HL-60 (cell line): ENCODE measurements around the gene ZNF618.

ENCODE experiments used
- GABPA ChIP-seq: IDR thresholded peaks from 2 replicates; pipeline ENCODE4 v1.6.1; 2012; ENCODE audit warnings: low read depth
- POLR2AphosphoS5 ChIP-seq: IDR thresholded peaks from 2 replicates; pipeline ENCODE4 v1.6.1; 2012; ENCODE audit warnings: low read depth
- REST ChIP-seq: IDR thresholded peaks from 2 replicates; pipeline ENCODE4 v1.6.1; 2012; ENCODE audit warnings: low read depth; ENCODE audit not compliant: insufficient replicate concordance
- SPI1 ChIP-seq: IDR thresholded peaks from 2 replicates; pipeline ENCODE4 v1.6.1; 2012; ENCODE audit warnings: low read depth, mild to moderate bottlenecking, borderline replicate concordance
- TF ChIP-seq, protein P1 (sequence below): IDR thresholded peaks from one replicate; pipeline ENCODE4 v1.5.1; 2011; ENCODE audit warnings: low read length, control low read depth, inconsistent platforms; ENCODE audit not compliant: insufficient read depth

DNA sequence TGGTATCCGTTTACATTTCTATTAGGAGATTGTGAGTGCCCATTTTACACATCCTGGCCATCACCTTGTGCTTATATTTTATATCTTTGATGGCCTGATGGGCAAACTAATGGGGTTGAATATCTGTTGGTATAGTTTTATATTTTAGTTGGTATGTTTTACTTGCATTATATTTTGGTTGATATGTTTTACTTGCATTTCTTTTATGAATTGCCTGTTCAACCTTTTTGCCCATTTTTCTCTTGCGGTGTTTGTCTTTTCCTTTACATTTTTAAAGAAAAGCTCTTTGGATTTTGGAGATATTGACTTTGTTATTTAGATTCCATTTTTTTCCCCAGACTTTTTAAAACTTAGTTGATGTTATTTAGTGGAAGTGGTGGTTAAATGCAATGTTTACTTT is 14.6 kb downstream of the ZNF618 start:
- TF ChIP-seq POLR2AphosphoS5 (no peak), SPI1 (no peak), REST (no peak), GABPA (no peak)
- TF ChIP-seq, protein P1, sequence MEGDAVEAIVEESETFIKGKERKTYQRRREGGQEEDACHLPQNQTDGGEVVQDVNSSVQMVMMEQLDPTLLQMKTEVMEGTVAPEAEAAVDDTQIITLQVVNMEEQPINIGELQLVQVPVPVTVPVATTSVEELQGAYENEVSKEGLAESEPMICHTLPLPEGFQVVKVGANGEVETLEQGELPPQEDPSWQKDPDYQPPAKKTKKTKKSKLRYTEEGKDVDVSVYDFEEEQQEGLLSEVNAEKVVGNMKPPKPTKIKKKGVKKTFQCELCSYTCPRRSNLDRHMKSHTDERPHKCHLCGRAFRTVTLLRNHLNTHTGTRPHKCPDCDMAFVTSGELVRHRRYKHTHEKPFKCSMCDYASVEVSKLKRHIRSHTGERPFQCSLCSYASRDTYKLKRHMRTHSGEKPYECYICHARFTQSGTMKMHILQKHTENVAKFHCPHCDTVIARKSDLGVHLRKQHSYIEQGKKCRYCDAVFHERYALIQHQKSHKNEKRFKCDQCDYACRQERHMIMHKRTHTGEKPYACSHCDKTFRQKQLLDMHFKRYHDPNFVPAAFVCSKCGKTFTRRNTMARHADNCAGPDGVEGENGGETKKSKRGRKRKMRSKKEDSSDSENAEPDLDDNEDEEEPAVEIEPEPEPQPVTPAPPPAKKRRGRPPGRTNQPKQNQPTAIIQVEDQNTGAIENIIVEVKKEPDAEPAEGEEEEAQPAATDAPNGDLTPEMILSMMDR, result no peak
